GM12878 (cell line): ENCODE results near the gene ZNF628. TPM values are rescaled to one million over a fixed set of nuclear protein-coding genes. Genes with fewer than 3 reads are reported as not detected.
A peak's percentile ranks its signal among the peaks of the same experiment; 100 is the strongest.

Experiments used
- ATAC-seq: fragments of 200-7000 bp; cut with Tn5 transposase; 3 replicates; pipeline ENCODE4 v1.9.1; 2020; ENCODE audit warnings: mild to moderate bottlenecking, moderate library complexity
- BruUV-seq: library from RNA; stranded (reverse); fragments of 400-500 nt; replicated peaks from 2 replicates; lab custom pipeline; 2021; lab: Mats Ljungman, UMichigan
- CTCF ChIA-PET: fragments of 300-600 bp; sonication (Branson Sonifier 250); formaldehyde crosslinking; extraction: SDS; loops from one replicate; lab custom pipeline; 2021; ENCODE audit warnings: inconsistent platforms; lab: Yijun Ruan, JAX
- POLR2A ChIA-PET: fragments of 350-600 bp; formaldehyde crosslinking; extraction: SDS; loops from one replicate; lab custom pipeline; 2021; ENCODE audit warnings: inconsistent platforms; lab: Charles Lee
- RAD21 ChIA-PET: fragments of 300-600 bp; sonication (Branson Sonifier 250); formaldehyde crosslinking; loops from one replicate; lab custom pipeline; 2023; ENCODE audit warnings: antibody characterized with exemption; ENCODE audit not compliant: unreplicated experiment; lab: Charles Lee
- SMC1A ChIA-PET: fragments of 300-600 bp; sonication (Branson Sonifier 250); formaldehyde crosslinking; loops from one replicate; lab custom pipeline; 2023; ENCODE audit not compliant: unreplicated experiment, uncharacterized antibody; lab: Charles Lee
- DNase-seq: peaks from one replicate; pipeline ENCODE4 v3.0.0-alpha.2; 2011; ENCODE audit warnings: low read depth, low spot score
- FAIRE-seq: peaks from 3 replicates; lab custom pipeline; 2011; peaks lifted over from hg19 to GRCh38; lab: Jason Lieb, UNC
- H2AFZ ChIP-seq: 2 replicates; pipeline ENCODE4 v1.6.0; 2011; ENCODE audit warnings: low read depth, low read length, control low read depth; ENCODE audit not compliant: control insufficient read depth
- H3K27ac ChIP-seq: 2 replicates; pipeline ENCODE4 v1.5.1; 2011; ENCODE audit warnings: control low read depth; ENCODE audit not compliant: control insufficient read depth, insufficient read depth
- H3K27me3 ChIP-seq, 2 experiments: replicated peaks in 1 of 2; 2 replicates each; pipeline versions ENCODE4 v1.6.0 to v1.6.1; 2011; ENCODE audit warnings: low read length in 1 of 2; ENCODE audit not compliant: control insufficient read depth in 2 of 2, insufficient read depth in 2 of 2
- H3K36me3 ChIP-seq, 2 experiments: 2 replicates each; pipeline ENCODE4 v1.5.1; 2011; ENCODE audit warnings: low read length in 1 of 2; ENCODE audit not compliant: control insufficient read depth in 2 of 2, insufficient read depth in 2 of 2
- H3K4me1 ChIP-seq: 2 replicates; pipeline ENCODE4 v1.6.1; 2011; ENCODE audit warnings: mild to moderate bottlenecking, low read length, moderate library complexity, mixed read lengths; ENCODE audit not compliant: control insufficient read depth, insufficient read depth
- H3K4me2 ChIP-seq: 2 replicates; pipeline ENCODE4 v1.6.0; 2011; ENCODE audit warnings: control low read depth; ENCODE audit not compliant: control insufficient read depth, insufficient read depth
- H3K4me3 ChIP-seq: fragments of 200-600 bp; sonication (generic); 2 replicates; pipeline ENCODE4 v1.5.1; 2016
- H3K79me2 ChIP-seq: 2 replicates; pipeline ENCODE4 v1.6.0; 2011; ENCODE audit warnings: low read length; ENCODE audit not compliant: control insufficient read depth, insufficient read depth
- H3K9ac ChIP-seq: 2 replicates; pipeline ENCODE4 v1.8.0; 2011; ENCODE audit warnings: low read length, control low read depth, mixed read lengths; ENCODE audit not compliant: control insufficient read depth, insufficient read depth
- H3K9me3 ChIP-seq: replicated peaks from 3 replicates; pipeline ENCODE4 v1.5.1; 2011; ENCODE audit warnings: mild to moderate bottlenecking, low read length; ENCODE audit not compliant: control insufficient read depth, insufficient read depth
- H4K20me1 ChIP-seq: 2 replicates; pipeline ENCODE4 v1.6.0; 2011; ENCODE audit not compliant: control insufficient read depth, insufficient read depth
- CREM ChIP-seq: IDR thresholded peaks from 2 replicates; pipeline ENCODE4 v1.6.1; 2014; ENCODE audit warnings: antibody characterized with exemption, low read depth
- IRF4 ChIP-seq: IDR thresholded peaks from 2 replicates; pipeline ENCODE4 v1.6.1; 2011; ENCODE audit warnings: low read depth, low read length
- LARP7 ChIP-seq: fragments of 450-650 bp; IDR thresholded peaks from 2 replicates; pipeline ENCODE4 v1.6.1; 2017; ENCODE audit warnings: mild to moderate bottlenecking
- MYC ChIP-seq: IDR thresholded peaks from 2 replicates; pipeline ENCODE4 v1.6.1; 2011; ENCODE audit warnings: mild to moderate bottlenecking, low read length, moderate library complexity, inconsistent platforms; ENCODE audit not compliant: insufficient read depth, insufficient replicate concordance, insufficient read length, severe bottlenecking
- PKNOX1 ChIP-seq: fragments of 450-650 bp; IDR thresholded peaks from 2 replicates; pipeline ENCODE4 v1.6.1; 2016; ENCODE audit warnings: mild to moderate bottlenecking
- POU2F2 ChIP-seq: IDR thresholded peaks from 3 replicates; pipeline ENCODE4 v1.6.1; 2011; ENCODE audit warnings: low read depth, mild to moderate bottlenecking, low read length, borderline replicate concordance
- PRDM15 ChIP-seq: fragments of 450-650 bp; formaldehyde crosslinking; IDR thresholded peaks from 2 replicates; pipeline ENCODE4 v1.4.0; 2020; ENCODE audit warnings: mild to moderate bottlenecking, moderate library complexity
- RUNX3 ChIP-seq: IDR thresholded peaks from 2 replicates; pipeline ENCODE4 v1.6.1; 2012; ENCODE audit warnings: low read length, inconsistent platforms
- WGBS: methylation state at CpG from one replicate; pipeline ENCODE4 v1.1.6; 2016; ENCODE audit warnings: low lambda C conversion rate; ENCODE audit not compliant: insufficient replicate concordance, insufficient coverage; ENCODE audit errors: missing lambda C conversion rate; 5-methylcytosine and 5-hydroxymethylcytosine counted together
- in situ Hi-C: fragments of 300-500 bp; cut with MboI; formaldehyde crosslinking; loops from 9 replicates; pipeline ENCODE4 v1.14.3; 2018; ENCODE audit warnings: mixed read lengths
- intact Hi-C: fragments of 100-400 bp; cut with micrococcal nuclease; formaldehyde crosslinking; loops from one replicate; pipeline ENCODE4 v1.14.2; 2022; ENCODE audit not compliant: unreplicated experiment
- polyA plus RNA-seq, 11 experiments: library from polyadenylated mRNA; depleted of rRNA in 4 of 11; unstranded in 6 of 11; stranded (reverse) in 5 of 11; fragments of >200 nt; fragmentation: Nextera tagmentation in 4 of 11; fragmentation: Illumina TruSeq in 1 of 11; extraction: Ambion mirVana in 4 of 11; extraction: Trizol in 1 of 11; gene quantifications; 1 replicate in 1 of 11; 2 replicates in 10 of 11; pipeline versions ENCODE4 v1.2.1 to v1.2.3, GENCODE V29; 2011 to 2016; ENCODE audit warnings: inconsistent platforms in 2 of 11, missing spikeins in 2 of 11, low read depth in 1 of 11
- total RNA-seq, 4 experiments: library from RNA; depleted of rRNA in 3 of 4; stranded (reverse); fragments of >200 nt in 3 of 4; fragmentation: Illumina TruSeq in 1 of 4; extraction: Trizol in 1 of 4; gene quantifications; 2 replicates each; pipeline versions ENCODE4 v1.2.1 to v1.2.3, GENCODE V29; 2013 to 2021

ZNF628 gene
- total and polyA plus RNA-seq, 10 of the 15 experiments (the other 5 are each of a cell fraction or from before 2014, with no cell fraction given): 0.04 to 11.3 (median 1.6) TPM; not detected in 1

- intact Hi-C loops: no loop called here
- ChIA-PET CTCF (no interaction called here), POLR2A (no interaction called here), RAD21 (no interaction called here), SMC1A (no interaction called here)
- Histone ChIP-seq H3K4me2 (no peak overlapping the region), H3K36me3 (no peaks in the 10 kb centered on the region), H3K27me3 (no peaks in the 10 kb centered on the region), H3K27ac (no peak overlapping the region), H2AFZ (no peak overlapping the region), H3K4me3 (no peak overlapping the region), H4K20me1 (no peaks in the 10 kb centered on the region), H3K79me2 (no peaks in the 10 kb centered on the region), H3K4me1 (no peaks in the 10 kb centered on the region; the same call in 1 of the 2 replicates), H3K9me3 (no peaks in the 10 kb centered on the region; the same call in 2 of the 3 replicates), H3K9ac (no peak overlapping the region)
- DNase-seq: no peak
- TF ChIP-seq RUNX3 (peak; percentile 21; the same call in 1 of the 2 replicates), POU2F2 (no peak)
- BruUV-seq: no TSS peak
- no peak for FAIRE-seq
- ATAC-seq: no peak
- in situ Hi-C loops: no loop called here
- 79% methylated on average over 3 of the region's 4 CpGs for WGBS
Observed at GRCh38 chr19:55434356-55434919, 42.0 kb upstream of the ZNF628 start.

- Histone ChIP-seq H3K27ac (no peak overlapping the region), H3K4me3 (no peak overlapping the region), H3K36me3 (no peaks in the 10 kb centered on the region), H3K9me3 (no peaks in the 10 kb centered on the region; the same call in 2 of the 3 replicates), H3K4me2 (no peak overlapping the region), H3K79me2 (no peaks in the 10 kb centered on the region), H3K9ac (no peak overlapping the region), H4K20me1 (no peaks in the 10 kb centered on the region), H2AFZ (no peak overlapping the region), H3K27me3 (no peaks in the 10 kb centered on the region), H3K4me1 (no peaks in the 10 kb centered on the region; the same call in 1 of the 2 replicates)
- RAD21 ChIA-PET: no interaction called here
- WGBS: no CpG with 5 or more reads among the region's 4 CpGs
- no peak for ATAC-seq
- no TSS peak for BruUV-seq
- CTCF ChIA-PET: no interaction called here
- no peak for FAIRE-seq
- intact Hi-C loops (no loop called here), in situ Hi-C loops (no loop called here)
- SMC1A ChIA-PET: no interaction called here
- no peak for DNase-seq
- POLR2A ChIA-PET: no interaction called here
- no peak for TF ChIP-seq CREM
- TF ChIP-seq IRF4: no peak
- no peak for TF ChIP-seq MYC
- TF ChIP-seq PRDM15 (CRISPR knock-in tag): no peak
- TF ChIP-seq PKNOX1: no peak
- TF ChIP-seq LARP7: no peak
Observed at GRCh38 chr19:55435020-55435419, 41.4 kb upstream of the ZNF628 start.
